Caco-2 (cell line): ENCODE measurements around the gene LEPROT. TPM values are rescaled to one million over a fixed set of nuclear protein-coding genes. Genes with fewer than 3 reads are reported as not detected.

Experiments
- BruUV-seq: library from RNA; stranded (reverse); fragments of 400-500 nt; replicated peaks from 2 replicates; lab custom pipeline; 2021; lab: Mats Ljungman, UMichigan
- CTCF ChIA-PET: fragments of 300-600 bp; sonication (Branson Sonifier 250); formaldehyde crosslinking; loops from one replicate; lab custom pipeline; 2022; ENCODE audit warnings: antibody characterized with exemption; lab: Charles Lee
- POLR2A ChIA-PET: fragments of 300-600 bp; sonication (Branson Sonifier 250); formaldehyde crosslinking; loops from one replicate; lab custom pipeline; 2022; ENCODE audit warnings: antibody characterized with exemption; lab: Charles Lee
- DNase-seq, 2 experiments: peaks; one replicate each; pipeline versions ENCODE4 v3.0.0 to v3.0.0-alpha.2; 2020 to 2022
- H3K27me3 ChIP-seq: replicated peaks from 2 replicates; pipeline ENCODE4 v1.6.0; 2011; ENCODE audit warnings: low read length; ENCODE audit not compliant: control insufficient read depth, insufficient read depth
- H3K36me3 ChIP-seq: 2 replicates; pipeline ENCODE4 v1.5.1; 2011; ENCODE audit warnings: low read length; ENCODE audit not compliant: control insufficient read depth, insufficient read depth
- H3K4me1 ChIP-seq: fragments of 250-450 bp; sonication (Bioruptor Pico); 2 replicates; pipeline ENCODE4 v1.5.1; 2020; ENCODE audit warnings: mild to moderate bottlenecking
- H3K4me3 ChIP-seq: 2 replicates; pipeline ENCODE4 v1.5.1; 2011; ENCODE audit warnings: low read depth, mild to moderate bottlenecking, control low read depth, low read length
- H3K9me3 ChIP-seq: fragments of 250-450 bp; sonication (Bioruptor Pico); 2 replicates; pipeline ENCODE4 v1.5.1; 2020; ENCODE audit warnings: mild to moderate bottlenecking, moderate library complexity
- H3K27ac Mint-ChIP-seq: one replicate; pipeline ENCODE4 v1.8.0; 2022; ENCODE audit warnings: mixed read lengths; ENCODE audit not compliant: unreplicated experiment
- H3K27me3 Mint-ChIP-seq: one replicate; pipeline ENCODE4 v1.8.0; 2022; ENCODE audit warnings: mixed read lengths; ENCODE audit not compliant: insufficient read depth, unreplicated experiment
- H3K36me3 Mint-ChIP-seq: one replicate; pipeline ENCODE4 v1.8.0; 2022; ENCODE audit warnings: mild to moderate bottlenecking, mixed read lengths; ENCODE audit not compliant: insufficient read depth, unreplicated experiment
- H3K4me1 Mint-ChIP-seq: one replicate; pipeline ENCODE4 v1.8.0; 2022; ENCODE audit warnings: low read depth, mixed read lengths; ENCODE audit not compliant: unreplicated experiment
- H3K4me3 Mint-ChIP-seq: one replicate; pipeline ENCODE4 v1.8.0; 2022; ENCODE audit warnings: mild to moderate bottlenecking, moderate library complexity, mixed read lengths; ENCODE audit not compliant: unreplicated experiment
- H3K9me3 Mint-ChIP-seq: one replicate; pipeline ENCODE4 v1.8.0; 2022; ENCODE audit warnings: mixed read lengths; ENCODE audit not compliant: unreplicated experiment
- CTCF ChIP-seq, 2 experiments: fragments of 200-600 bp in 1 of 2; IDR thresholded peaks; 1 replicate in 1 of 2; 2 replicates in 1 of 2; pipeline versions ENCODE4 v1.5.1 to v1.8.0; 2011 to 2022; ENCODE audit warnings: antibody characterized with exemption in 1 of 2, control low read depth in 1 of 2, inconsistent platforms in 1 of 2, low read depth in 1 of 2, low read length in 1 of 2, mild to moderate bottlenecking in 1 of 2, moderate library complexity in 1 of 2; ENCODE audit not compliant: insufficient read depth in 1 of 2, severe bottlenecking in 1 of 2, unreplicated experiment in 1 of 2
- intact Hi-C: fragments of 100-400 bp; cut with micrococcal nuclease; formaldehyde crosslinking; loops from one replicate; pipeline ENCODE4 v1.10.0; 2022; ENCODE audit not compliant: unreplicated experiment
- total RNA-seq: library from RNA; stranded (reverse); gene quantifications from 2 replicates; pipeline ENCODE4 v1.2.3, GENCODE V29; 2022

Gene LEPROT
- total RNA-seq, 1 experiment from 2014 or later, result 37.6 TPM

GRCh38 chr1:65424573-65424889, 4.1 kb downstream of the LEPROT start:
- H3K27me3 Mint-ChIP-seq, result no peaks in the 10 kb centered on the region
- no peak for TF ChIP-seq CTCF (IDR thresholded peaks at IDR 0.05; ENCODE audit: insufficient read depth in 1 of 2, low read depth in 1 of 2, low read length in 1 of 2, severe bottlenecking in 1 of 2, unreplicated experiment in 1 of 2)
- H3K9me3 Mint-ChIP-seq, result no peaks in the 10 kb centered on the region
- ChIA-PET CTCF (no interaction called here), POLR2A (no interaction called here)
- no peak overlapping the region for H3K27ac Mint-ChIP-seq
- Histone ChIP-seq H3K27me3 (no peaks in the 10 kb centered on the region), H3K36me3 (no peaks in the 10 kb centered on the region; the same call in 1 of the 2 replicates), H3K4me3 (no peak overlapping the region), H3K4me1 (peaks cover 6% of the 10 kb centered on the region; the same call in 1 of the 2 replicates), H3K9me3 (no peaks in the 10 kb centered on the region)
- DNase-seq, result no peak
- peaks cover 25% of the 10 kb centered on the region for H3K4me1 Mint-ChIP-seq
- peaks cover 28% of the 10 kb centered on the region for H3K36me3 Mint-ChIP-seq
- intact Hi-C loops, result loop anchor here (5.0 kb wide), 2 partner anchors 43 to 362 kb away; no protein-coding TSS in a partner anchor
- no TSS peak for BruUV-seq
- no peak overlapping the region for H3K4me3 Mint-ChIP-seq

GRCh38 chr1:65425006-65425405, 4.5 kb downstream of the LEPROT start:
- ChIA-PET POLR2A (no interaction called here), CTCF (no interaction called here)
- intact Hi-C loops, result no loop called here
- no TSS peak for BruUV-seq
- H3K4me3 Mint-ChIP-seq, result no peak overlapping the region
- H3K4me3 ChIP-seq, result no peak overlapping the region
- TF ChIP-seq CTCF (IDR thresholded peaks at IDR 0.05; ENCODE audit: insufficient read depth in 1 of 2, low read depth in 1 of 2, low read length in 1 of 2, severe bottlenecking in 1 of 2, unreplicated experiment in 1 of 2), result no peak
- no peaks in the 10 kb centered on the region; the same call in 1 of the 2 replicates for H3K36me3 ChIP-seq
- H3K27me3 Mint-ChIP-seq, result no peaks in the 10 kb centered on the region
- H3K9me3 ChIP-seq, result no peaks in the 10 kb centered on the region
- H3K27me3 ChIP-seq, result no peaks in the 10 kb centered on the region
- peaks cover 6% of the 10 kb centered on the region; the same call in 1 of the 2 replicates for H3K4me1 ChIP-seq
- no peak for DNase-seq
- peaks cover 22% of the 10 kb centered on the region for H3K4me1 Mint-ChIP-seq
- peaks cover 27% of the 10 kb centered on the region for H3K36me3 Mint-ChIP-seq
- no peaks in the 10 kb centered on the region for H3K9me3 Mint-ChIP-seq
- peak overlapping the region; percentile 79 for H3K27ac Mint-ChIP-seq

- Mint-ChIP-seq H3K36me3 (peaks cover 27% of the 10 kb centered on the region), H3K4me3 (peak overlapping the region; percentile 21), H3K9me3 (no peaks in the 10 kb centered on the region), H3K27me3 (no peaks in the 10 kb centered on the region), H3K4me1 (peaks cover 22% of the 10 kb centered on the region), H3K27ac (peak overlapping the region; percentile 79)
- TF ChIP-seq CTCF (IDR thresholded peaks at IDR 0.05; ENCODE audit: insufficient read depth in 1 of 2, low read depth in 1 of 2, low read length in 1 of 2, severe bottlenecking in 1 of 2, unreplicated experiment in 1 of 2), result no peak
- no peaks in the 10 kb centered on the region; the same call in 1 of the 2 replicates for H3K36me3 ChIP-seq
- no TSS peak for BruUV-seq
- H3K27me3 ChIP-seq, result no peaks in the 10 kb centered on the region
- DNase-seq, result peak in 1 of 2 experiments; percentile 18
- ChIA-PET POLR2A (no interaction called here), CTCF (no interaction called here)
- H3K9me3 ChIP-seq, result no peaks in the 10 kb centered on the region
- intact Hi-C loops, result no loop called here
- H3K4me3 ChIP-seq, result no peak overlapping the region
- peaks cover 6% of the 10 kb centered on the region; the same call in 1 of the 2 replicates for H3K4me1 ChIP-seq
Observed at GRCh38 chr1:65425697-65426096, 5.2 kb downstream of the LEPROT start.
